ENCODE data around the gene DMD.

- TF ChIP-seq POLR2A (IDR thresholded peaks at IDR 0.05) (no peak), CTCF (IDR thresholded peaks at IDR 0.05) (no peak)
Observed at GRCh38 chrX:32662516-32662915, 548.8 kb downstream of the DMD start.

All from ovary (tissue), 3 donors.